Duodenal mucosa (tissue), 2 donors: ENCODE results near the gene ERGIC1.

Experiments
- H3K27ac ChIP-seq: one replicate; pipeline ENCODE4 v1.7.0; 2013; ENCODE audit warnings: low read depth, low read length
- H3K27me3 ChIP-seq, 2 donors: one replicate each; pipeline ENCODE4 v1.7.0; 2013; ENCODE audit warnings: low read length in 2 of 2, control low read depth in 1 of 2; ENCODE audit not compliant: insufficient read depth in 2 of 2, control insufficient read depth in 1 of 2
- H3K36me3 ChIP-seq, 2 donors: one replicate each; pipeline ENCODE4 v1.7.0; 2013; ENCODE audit warnings: low read length in 2 of 2, control low read depth in 1 of 2; ENCODE audit not compliant: insufficient read depth in 2 of 2, control insufficient read depth in 1 of 2
- H3K4me1 ChIP-seq, 2 donors: one replicate each; pipeline ENCODE4 v1.7.0; 2013; ENCODE audit warnings: low read length in 2 of 2, control low read depth in 1 of 2; ENCODE audit not compliant: insufficient read depth in 2 of 2, control insufficient read depth in 1 of 2
- H3K4me3 ChIP-seq, 2 donors: one replicate each; pipeline ENCODE4 v1.7.0; 2013; ENCODE audit warnings: low read length in 2 of 2, low read depth in 1 of 2
- H3K9ac ChIP-seq, 2 donors: one replicate each; pipeline ENCODE4 v1.7.0; 2013; ENCODE audit warnings: low read length in 2 of 2, low read depth in 1 of 2
- H3K9me3 ChIP-seq, 2 donors: one replicate each; pipeline ENCODE4 v1.7.0; 2013; ENCODE audit warnings: low read length in 2 of 2, control low read depth in 1 of 2; ENCODE audit not compliant: control insufficient read depth in 1 of 2

ERGIC1 gene

GRCh38 chr5:172951371-172952033, 117.5 kb downstream of the ERGIC1 start:
- no peak overlapping the region for H3K27ac ChIP-seq

GRCh38 chr5:172952034-172952511, 118.0 kb downstream of the ERGIC1 start:
- H3K9ac ChIP-seq, result no peak overlapping the region
- H3K36me3 ChIP-seq, result peaks cover 13 to 35% of the 10 kb centered on the region in 2 donors
- H3K4me3 ChIP-seq, result no peak overlapping the region
- no peak overlapping the region for H3K27ac ChIP-seq
- no peaks in the 10 kb centered on the region for H3K27me3 ChIP-seq
- H3K9me3 ChIP-seq, result no peaks in the 10 kb centered on the region
- no peaks in the 10 kb centered on the region for H3K4me1 ChIP-seq

More at GRCh38 chr5:172951371-172952033, 117.5 kb downstream of the ERGIC1 start:
- Histone ChIP-seq H3K4me3 (no peak overlapping the region), H3K27me3 (no peaks in the 10 kb centered on the region), H3K36me3 (peaks cover 15 to 38% of the 10 kb centered on the region in 2 donors), H3K9me3 (no peaks in the 10 kb centered on the region), H3K9ac (no peak overlapping the region), H3K4me1 (no peaks in the 10 kb centered on the region)

- H3K27ac ChIP-seq, result no peak overlapping the region
- peaks cover 0 to 5% of the 10 kb centered on the region in 2 donors for H3K4me1 ChIP-seq
- H3K27me3 ChIP-seq, result no peaks in the 10 kb centered on the region
- no peak overlapping the region for H3K9ac ChIP-seq
- H3K36me3 ChIP-seq, result peaks cover 11 to 23% of the 10 kb centered on the region in 2 donors
- no peaks in the 10 kb centered on the region for H3K9me3 ChIP-seq
- H3K4me3 ChIP-seq, result no peak overlapping the region
Observed at GRCh38 chr5:172953776-172954675, 120.0 kb downstream of the ERGIC1 start.

GRCh38 chr5:172954751-172955159, 120.7 kb downstream of the ERGIC1 start:
- H3K9me3 ChIP-seq, result no peaks in the 10 kb centered on the region
- H3K4me3 ChIP-seq, result no peak overlapping the region
- no peak overlapping the region for H3K9ac ChIP-seq
- no peaks in the 10 kb centered on the region for H3K27me3 ChIP-seq
- H3K4me1 ChIP-seq, result peaks cover 0 to 9% of the 10 kb centered on the region in 2 donors
- no peak overlapping the region for H3K27ac ChIP-seq
- peaks cover 11 to 19% of the 10 kb centered on the region in 2 donors for H3K36me3 ChIP-seq

- Histone ChIP-seq H3K36me3 (peaks cover 7 to 8% of the 10 kb centered on the region in 2 donors), H3K4me1 (peaks cover 5 to 17% of the 10 kb centered on the region in 2 donors), H3K27ac (no peak overlapping the region), H3K27me3 (no peaks in the 10 kb centered on the region), H3K9ac (no peak overlapping the region), H3K9me3 (no peaks in the 10 kb centered on the region), H3K4me3 (no peak overlapping the region)
Observed at GRCh38 chr5:172956228-172956627, 122.2 kb downstream of the ERGIC1 start.

GRCh38 chr5:172956936-172957335, 122.9 kb downstream of the ERGIC1 start:
- Histone ChIP-seq H3K9me3 (no peaks in the 10 kb centered on the region), H3K27me3 (no peaks in the 10 kb centered on the region), H3K4me1 (peaks cover 5 to 17% of the 10 kb centered on the region in 2 donors), H3K4me3 (no peak overlapping the region), H3K36me3 (peaks cover 0 to under 1% of the 10 kb centered on the region in 2 donors), H3K27ac (no peak overlapping the region), H3K9ac (no peak overlapping the region)

GRCh38 chr5:172957458-172957857, 123.4 kb downstream of the ERGIC1 start:
- no peak overlapping the region for H3K4me3 ChIP-seq
- H3K9me3 ChIP-seq, result no peaks in the 10 kb centered on the region
- peaks cover 5 to 17% of the 10 kb centered on the region in 2 donors for H3K4me1 ChIP-seq
- no peaks in the 10 kb centered on the region for H3K36me3 ChIP-seq
- no peak overlapping the region for H3K27ac ChIP-seq
- no peaks in the 10 kb centered on the region for H3K27me3 ChIP-seq
- H3K9ac ChIP-seq, result no peak overlapping the region

GRCh38 chr5:172958331-172959046, 124.4 kb downstream of the ERGIC1 start:
- Histone ChIP-seq H3K27ac (no peak overlapping the region), H3K9me3 (no peaks in the 10 kb centered on the region), H3K4me1 (peaks cover 5 to 17% of the 10 kb centered on the region in 2 donors), H3K4me3 (peak overlapping the region; percentile 71 to 100), H3K9ac (peak overlapping the region; percentile 70 to 99), H3K27me3 (no peaks in the 10 kb centered on the region), H3K36me3 (no peaks in the 10 kb centered on the region)

GRCh38 chr5:172959824-172960799, 126.1 kb downstream of the ERGIC1 start:
- Histone ChIP-seq H3K4me3 (peak overlapping the region; percentile 94 to 100), H3K27me3 (no peaks in the 10 kb centered on the region), H3K27ac (no peak overlapping the region), H3K9ac (peak overlapping the region; percentile 98 to 99), H3K4me1 (peaks cover 5 to 17% of the 10 kb centered on the region in 2 donors), H3K9me3 (no peaks in the 10 kb centered on the region), H3K36me3 (peaks cover 0 to 5% of the 10 kb centered on the region in 2 donors)
